Fibroblast of mammary gland (primary cell): ENCODE data around the gene RGS17.

ENCODE experiments used
- DNase-seq: peaks from one replicate; pipeline ENCODE4 v3.0.0-alpha.2; 2010; ENCODE audit warnings: low read depth
- H3K4me3 ChIP-seq: 2 replicates; pipeline ENCODE4 v1.5.1; 2011; ENCODE audit warnings: low read depth, mild to moderate bottlenecking, low read length, moderate library complexity; ENCODE audit not compliant: control insufficient read depth
- CTCF ChIP-seq: conservative IDR thresholded peaks from 2 replicates; pipeline ENCODE4 v1.5.1; 2011; ENCODE audit warnings: low read depth, low read length, inconsistent platforms; ENCODE audit not compliant: control insufficient read depth, insufficient read depth

RGS17 gene

GRCh38 chr6:153162172-153162571 is 31.1 kb upstream of the RGS17 start:
- no peak overlapping the region for H3K4me3 ChIP-seq
- no peak for TF ChIP-seq CTCF
- DNase-seq: peak; percentile 17

DNA sequence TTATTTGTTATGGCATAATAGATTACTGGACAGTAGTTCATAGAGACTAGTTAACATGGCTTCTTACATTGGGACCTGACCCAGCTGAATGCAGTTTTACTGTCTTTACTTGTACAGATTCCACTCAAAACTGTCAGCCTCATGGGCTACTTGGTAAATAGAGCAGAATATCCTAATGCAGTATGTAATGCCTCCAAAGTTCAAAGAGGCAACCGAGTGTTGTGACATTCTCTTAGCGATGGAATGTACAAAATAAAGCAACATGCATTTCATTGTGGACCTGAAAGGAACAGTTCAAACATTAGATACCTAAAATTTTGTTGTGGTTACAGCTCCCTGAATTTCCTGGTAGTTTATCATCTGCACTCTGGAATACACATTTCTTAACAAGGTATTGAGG is 29.1 kb upstream of the RGS17 start:
- TF ChIP-seq CTCF: no peak
- H3K4me3 ChIP-seq: no peak overlapping the region
- DNase-seq: no peak

GRCh38 chr6:153150752-153151440 is 19.8 kb upstream of the RGS17 start:
- H3K4me3 ChIP-seq: no peak overlapping the region
- DNase-seq: no peak
- no peak for TF ChIP-seq CTCF

DNA sequence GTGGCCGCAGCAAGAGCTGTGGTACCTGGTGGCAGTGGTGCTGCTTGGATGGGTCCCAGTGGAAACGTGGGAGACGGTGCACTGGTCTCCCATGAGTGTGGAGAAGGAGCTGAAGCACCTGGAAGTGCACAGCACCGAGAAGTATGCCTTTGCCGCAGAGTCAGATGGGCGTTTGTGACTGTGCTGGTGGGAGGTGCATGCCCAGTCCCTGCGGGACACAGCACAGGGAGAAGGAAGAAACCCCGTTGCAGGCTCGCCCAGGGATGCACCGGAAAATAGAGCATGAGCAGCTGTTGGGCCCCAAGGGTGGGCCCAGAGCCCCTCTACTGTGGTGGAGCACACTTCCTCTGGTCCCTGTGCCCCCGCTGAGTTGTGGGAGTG is 19.3 kb upstream of the RGS17 start:
- H3K4me3 ChIP-seq: no peak overlapping the region
- TF ChIP-seq CTCF: no peak
- no peak for DNase-seq

DNA sequence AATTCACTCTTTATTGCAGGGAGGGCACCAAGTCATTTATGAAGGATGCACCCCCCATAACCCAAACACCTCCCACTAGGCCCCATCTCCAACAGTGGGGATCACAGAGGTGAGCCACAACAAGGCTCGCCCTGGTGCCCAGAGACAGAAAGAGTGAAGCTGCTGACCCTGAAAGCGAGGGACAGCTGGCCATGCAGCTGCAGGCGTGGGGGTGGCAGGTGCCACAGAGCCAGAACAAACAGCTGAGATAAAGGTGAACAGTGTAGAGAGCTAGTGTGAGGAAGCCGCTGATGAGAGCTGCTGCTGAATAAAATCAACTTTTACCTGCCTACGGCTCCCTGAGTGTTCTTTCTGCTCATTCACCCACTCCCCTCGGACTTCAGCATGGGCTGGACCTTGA is 18.8 kb upstream of the RGS17 start:
- no peak for TF ChIP-seq CTCF
- no peak for DNase-seq

DNA sequence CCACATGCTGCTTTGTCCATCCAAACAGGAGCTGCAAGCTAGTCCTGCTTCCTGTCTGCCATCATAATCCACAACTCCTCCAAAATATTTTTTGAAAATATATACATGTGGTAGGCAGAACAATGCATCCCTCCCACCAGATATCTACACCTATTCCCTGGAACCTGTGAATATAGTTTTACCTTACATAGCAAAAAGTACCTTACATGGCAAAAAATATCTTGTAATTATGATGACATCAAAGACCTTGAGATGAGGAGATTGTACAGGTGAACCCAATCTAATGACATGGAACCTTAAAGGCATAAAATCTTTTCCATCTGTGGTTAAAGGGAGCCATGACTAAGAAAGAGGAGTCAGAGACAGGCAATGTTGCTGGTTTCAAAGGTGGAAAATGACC is 15.3 kb upstream of the RGS17 start:
- TF ChIP-seq CTCF: no peak
- H3K4me3 ChIP-seq: no peak overlapping the region
- no peak for DNase-seq

More for the DNA sequence above, 18.8 kb upstream of the RGS17 start:
- H3K4me3 ChIP-seq: no peak overlapping the region

DNA sequence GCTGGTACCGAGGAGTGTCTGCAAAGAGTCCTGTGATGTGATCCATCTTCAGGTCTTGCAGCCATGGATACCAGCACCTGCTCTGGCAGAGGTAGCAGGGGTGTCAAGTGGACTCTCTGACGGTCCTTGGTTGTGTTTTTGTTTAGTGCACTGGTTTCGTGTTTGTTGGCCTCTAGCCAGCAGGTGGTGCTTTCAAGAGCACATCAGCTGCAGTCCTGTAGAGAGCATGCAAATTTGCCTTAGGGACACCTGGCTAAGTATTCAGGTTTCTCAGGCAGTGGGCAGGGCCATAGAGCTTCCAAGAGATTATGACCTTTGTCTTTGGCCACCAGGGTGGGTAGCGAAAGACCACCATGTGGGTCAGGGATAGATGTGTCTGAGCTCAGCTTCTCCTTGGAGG is 14.5 kb upstream of the RGS17 start:
- no peak for DNase-seq
- no peak overlapping the region for H3K4me3 ChIP-seq
- TF ChIP-seq CTCF: no peak
